ENCODE data around the gene OR2A7. TPM values are rescaled to one million over a fixed set of nuclear protein-coding genes. Genes with fewer than 3 reads are reported as not detected.
"Not testable (repeated sequence)": the region's sequence is repeated elsewhere in the genome, so short reads cannot be mapped to it uniquely, and the experiment has no call there.

OR2A7 gene
- total RNA-seq, 1 donor from 2014 or later, result not detected

DNA sequence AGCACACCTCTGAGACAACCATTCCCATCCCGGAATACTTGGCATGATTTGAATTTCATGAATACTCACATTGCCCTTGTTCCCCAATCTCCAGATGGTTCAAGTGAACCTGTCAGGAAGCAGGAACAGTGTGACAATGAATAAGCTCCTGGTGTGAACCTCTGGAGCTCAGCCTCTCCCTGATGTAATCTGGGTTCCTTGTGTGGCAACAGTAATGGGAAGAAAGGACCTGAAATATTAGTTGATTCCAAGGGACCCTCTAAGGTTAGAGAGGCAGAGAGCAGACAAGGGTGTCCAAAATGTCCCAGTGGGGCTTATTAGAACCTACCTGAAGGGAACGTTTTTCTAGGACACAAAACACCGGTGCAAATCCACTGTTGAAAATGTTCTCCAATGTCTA, 8.5 kb downstream of the OR2A7 start:
- DNase-seq (ENCODE audit: low spot score in 2 of 2) (no peak), FAIRE-seq (no peak)

DNA sequence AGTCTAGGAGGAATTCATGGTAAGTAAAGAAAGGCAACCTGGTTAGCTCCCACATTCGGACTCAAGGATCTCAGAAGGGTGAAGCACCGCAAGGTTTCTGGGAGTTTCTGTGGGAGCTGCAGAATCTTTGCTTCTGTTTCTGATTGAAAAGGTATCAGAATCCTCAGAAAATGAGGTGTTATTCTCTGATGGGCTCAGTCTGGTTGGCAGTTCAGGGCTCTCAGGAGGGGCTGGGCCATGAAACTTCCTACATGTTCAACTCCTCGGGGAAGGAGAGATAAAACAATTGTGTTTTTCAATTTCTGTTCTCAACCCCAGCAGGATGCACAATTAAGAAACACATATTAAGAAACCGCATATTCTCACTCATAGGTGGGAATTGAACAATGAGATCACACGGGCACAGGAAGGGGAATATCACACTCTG, 9.1 kb downstream of the OR2A7 start:
- FAIRE-seq, result no peak
- DNase-seq (ENCODE audit: low spot score in 2 of 2), result no peak

DNA sequence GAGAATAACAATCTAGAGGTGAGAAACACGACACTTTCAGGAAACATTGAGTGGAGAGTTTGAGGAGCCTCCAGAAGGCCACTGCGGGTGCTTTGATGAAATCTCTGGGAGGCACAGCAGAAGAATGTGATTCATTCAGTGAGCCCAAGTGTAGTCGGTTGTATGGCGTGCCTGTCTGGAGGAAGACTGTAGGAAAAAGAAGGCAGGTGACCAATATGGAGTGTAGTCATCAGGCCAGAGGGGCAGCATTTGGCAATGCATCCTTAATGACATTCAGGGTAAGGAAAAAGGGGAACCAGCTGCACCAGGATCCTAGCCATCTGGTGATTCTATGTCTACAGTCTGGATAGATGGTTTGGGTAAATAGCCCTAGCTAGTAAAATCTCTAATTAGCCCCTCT, 12.3 kb downstream of the OR2A7 start:
- not testable (repeated sequence) for FAIRE-seq

DNA sequence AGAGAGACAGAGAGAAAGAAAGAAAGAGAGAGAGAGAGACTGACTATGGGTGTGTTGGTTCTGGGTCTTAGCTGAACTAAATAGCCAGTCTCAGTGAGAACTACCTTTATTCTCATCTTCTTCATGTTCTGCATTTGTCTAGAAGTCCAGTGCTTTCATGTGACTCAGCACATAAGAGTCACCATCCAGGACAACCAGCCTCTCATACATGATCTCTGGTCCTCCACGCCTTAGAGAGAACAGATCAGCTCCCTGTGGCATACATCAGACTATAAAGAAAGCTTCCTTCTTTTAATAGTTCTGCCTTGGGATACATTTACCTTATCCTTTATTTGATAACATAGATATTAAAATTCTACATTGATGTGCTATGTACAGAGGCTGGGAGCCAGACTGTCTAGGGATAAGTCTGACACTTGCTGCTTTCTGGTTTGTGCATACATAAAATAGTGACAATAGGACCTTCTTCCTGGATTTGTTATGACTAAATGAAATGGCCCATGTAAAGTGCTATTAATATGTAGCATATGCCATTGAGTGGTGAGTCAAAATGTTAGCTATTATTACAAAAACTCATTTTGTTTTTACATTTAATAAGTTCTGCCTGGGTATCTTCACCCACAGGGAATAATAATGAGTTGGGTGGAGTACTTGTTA, 16.8 kb downstream of the OR2A7 start:
- FAIRE-seq; DNase-seq (ENCODE audit: low spot score in 2 of 2): not testable (repeated sequence)

More for the DNA sequence above, 12.3 kb downstream of the OR2A7 start:
- DNase-seq (ENCODE audit: low spot score in 2 of 2), result not testable (repeated sequence)

DNA sequence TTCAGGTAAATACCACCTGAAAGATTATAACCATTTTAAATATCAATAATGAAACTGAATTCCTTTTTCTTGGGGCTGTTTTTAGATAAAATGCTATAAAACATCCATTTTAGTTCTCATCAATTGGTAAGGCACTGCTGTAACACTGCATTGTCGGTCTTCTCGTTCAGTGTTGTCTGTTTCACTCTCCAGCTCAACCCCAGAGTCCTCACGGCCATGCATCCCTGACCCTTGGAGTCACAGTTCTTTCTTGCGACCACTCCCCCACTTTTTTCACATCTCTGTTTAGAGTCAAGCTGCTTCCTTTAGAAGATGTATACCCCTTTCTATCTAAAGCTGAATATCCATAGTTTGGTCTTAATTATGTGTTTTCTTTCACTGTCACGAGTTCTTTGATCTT, 17.6 kb downstream of the OR2A7 start:
- FAIRE-seq; DNase-seq (ENCODE audit: low spot score in 2 of 2): not testable (repeated sequence)

DNA sequence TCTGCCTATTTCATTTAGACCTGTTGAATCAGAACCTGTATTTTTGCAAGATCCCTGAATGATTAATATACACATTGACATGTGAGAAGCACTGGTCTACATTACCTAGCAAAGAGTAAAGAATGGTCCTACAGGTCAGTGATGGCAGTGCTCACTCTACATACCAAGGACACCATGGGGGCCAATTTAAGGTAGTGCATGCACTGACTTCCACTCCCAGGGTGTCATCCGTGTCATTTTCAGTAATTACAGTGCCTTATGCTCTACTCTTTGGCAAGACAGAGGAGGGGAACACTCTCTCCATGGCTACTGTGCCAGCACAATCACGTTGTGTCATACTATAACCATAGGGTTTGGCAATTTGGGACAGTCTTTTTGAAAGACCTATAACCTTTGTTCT, 19.2 kb downstream of the OR2A7 start:
- DNase-seq (ENCODE audit: low spot score in 2 of 2); FAIRE-seq: not testable (repeated sequence)

DNA sequence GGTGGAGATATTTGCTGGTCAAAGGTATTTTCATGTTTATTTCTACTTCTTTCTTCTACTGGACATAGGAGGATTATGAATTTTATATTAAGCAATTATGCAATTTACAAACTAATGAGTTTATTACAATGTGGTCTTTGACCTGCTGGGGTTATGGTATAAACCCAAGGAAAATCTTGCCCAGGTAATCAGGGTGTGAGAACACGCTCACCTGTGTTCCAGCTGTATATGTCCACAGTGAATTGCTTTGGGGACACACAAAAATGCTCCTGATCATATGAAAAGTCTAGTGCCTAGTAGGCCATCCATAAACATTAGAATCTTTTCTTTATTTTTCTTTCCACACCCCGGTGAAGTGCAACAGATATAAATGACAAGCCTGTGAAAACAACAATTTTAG, 25.2 kb downstream of the OR2A7 start, which contains the start of gene OR2A42:
TSS of gene OR2A42 (minus strand) at position 241 of the 400 bp plus-strand sequence. CDS start 6,762 bp downstream, outside the sequence.
- FAIRE-seq; DNase-seq (ENCODE audit: low spot score in 2 of 2): not testable (repeated sequence)

DNA sequence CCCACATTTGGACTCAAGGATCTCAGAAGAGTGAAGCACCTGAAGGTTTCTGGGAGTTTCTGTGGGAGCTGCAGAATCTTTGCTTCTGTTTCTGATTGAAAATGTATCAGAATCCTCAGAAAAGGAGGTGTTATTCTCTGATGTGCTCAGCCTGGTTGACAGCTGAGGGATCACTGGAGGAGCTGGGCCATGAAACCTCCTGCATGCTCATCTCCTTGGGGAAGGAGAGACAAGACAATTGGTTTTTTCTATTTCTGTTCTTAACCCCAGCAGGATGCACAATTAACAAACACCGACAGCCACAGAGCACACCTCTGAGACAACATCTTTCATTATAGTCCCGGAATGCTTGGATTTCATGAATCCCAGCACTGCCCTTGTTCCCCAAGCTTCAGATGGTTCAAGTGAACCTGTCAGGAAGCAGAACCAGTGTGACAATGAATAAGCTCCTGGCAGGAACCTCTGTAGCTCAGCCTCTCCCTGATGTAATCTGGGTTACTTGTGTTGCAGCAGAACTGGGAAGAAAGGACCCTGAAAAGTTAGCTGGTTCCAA, 26.0 kb downstream of the OR2A7 start:
- not testable (repeated sequence) for FAIRE-seq; DNase-seq (ENCODE audit: low spot score in 2 of 2)

DNA sequence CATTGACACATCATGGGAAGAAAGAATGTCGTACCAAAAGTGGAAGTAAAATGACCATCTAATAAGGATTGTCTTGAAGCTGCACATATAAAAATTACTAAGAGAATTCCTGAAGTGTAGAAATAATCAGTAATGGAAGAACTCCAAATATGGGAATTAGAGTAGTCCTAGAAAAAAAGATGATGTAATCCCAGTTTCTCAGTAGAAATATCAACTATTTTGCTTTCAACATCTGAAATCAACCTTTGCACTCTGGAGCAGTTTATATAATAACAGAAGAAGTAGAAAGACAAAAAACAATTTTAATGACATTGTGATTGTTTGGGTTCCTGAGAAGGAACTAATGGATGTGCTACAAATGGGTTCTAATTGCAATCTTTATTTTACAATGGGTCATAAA, 31.6 kb downstream of the OR2A7 start:
- FAIRE-seq; DNase-seq (ENCODE audit: low spot score in 2 of 2): not testable (repeated sequence)

DNA sequence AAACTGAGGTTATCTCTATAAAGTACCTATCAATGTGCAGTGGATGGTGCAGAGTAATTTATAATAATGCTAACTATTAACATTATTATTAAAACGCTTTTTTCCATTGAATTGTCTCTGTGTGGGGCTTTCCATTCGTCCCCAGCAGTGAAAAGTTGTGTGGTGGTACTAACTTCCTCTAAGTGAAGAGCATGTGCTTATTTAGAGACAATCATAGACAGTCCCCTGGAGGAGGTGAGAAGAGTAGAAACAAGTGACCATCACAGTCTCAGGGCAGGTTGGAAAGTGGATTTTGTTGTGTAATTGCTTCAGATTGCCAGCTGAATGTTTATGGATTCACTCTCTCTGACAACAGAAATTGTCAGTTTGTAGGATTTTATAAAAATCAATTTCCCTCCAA, 33.6 kb downstream of the OR2A7 start:
- FAIRE-seq; DNase-seq (ENCODE audit: low spot score in 2 of 2): not testable (repeated sequence)

DNA sequence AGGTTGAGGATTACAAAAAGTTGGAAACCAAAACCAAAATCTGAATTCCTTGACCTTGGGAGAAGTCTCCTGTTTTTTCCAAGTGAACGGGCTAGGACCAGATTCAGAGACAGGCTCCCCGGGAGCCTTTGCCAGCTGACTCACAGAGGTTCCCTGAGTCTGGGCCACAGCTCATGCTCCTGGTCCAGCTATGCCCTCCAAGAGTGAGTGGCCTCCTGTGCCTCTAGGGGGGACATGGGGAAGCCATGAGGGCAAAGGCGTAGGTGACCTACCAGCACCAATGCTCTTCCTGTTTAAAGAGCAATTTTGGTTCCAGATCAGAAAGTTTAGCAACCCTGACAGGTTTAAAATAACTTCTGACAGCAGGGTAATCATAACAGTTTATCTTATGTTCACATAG, 35.8 kb downstream of the OR2A7 start:
- not testable (repeated sequence) for FAIRE-seq; DNase-seq (ENCODE audit: low spot score in 2 of 2)

DNA sequence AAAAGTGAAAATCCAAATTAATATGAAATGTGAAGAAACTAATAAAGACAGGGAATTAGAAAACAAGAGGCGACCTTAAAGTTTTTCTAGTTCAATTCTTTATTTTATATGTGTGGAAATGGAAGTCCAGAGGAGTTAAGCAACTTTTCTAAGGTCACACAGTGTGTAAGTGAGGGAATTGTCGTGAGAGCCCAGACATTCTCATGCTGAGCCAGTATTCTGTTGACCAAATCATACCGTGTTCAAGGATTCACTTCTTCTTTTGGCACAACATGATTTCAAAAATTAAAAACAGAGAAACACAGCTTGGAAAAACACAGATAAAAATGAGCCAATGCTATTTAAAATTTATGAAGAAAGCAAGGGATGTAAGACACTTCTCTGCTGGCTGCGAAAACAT, 37.7 kb downstream of the OR2A7 start:
- DNase-seq (ENCODE audit: low spot score in 2 of 2); FAIRE-seq: not testable (repeated sequence)

DNA sequence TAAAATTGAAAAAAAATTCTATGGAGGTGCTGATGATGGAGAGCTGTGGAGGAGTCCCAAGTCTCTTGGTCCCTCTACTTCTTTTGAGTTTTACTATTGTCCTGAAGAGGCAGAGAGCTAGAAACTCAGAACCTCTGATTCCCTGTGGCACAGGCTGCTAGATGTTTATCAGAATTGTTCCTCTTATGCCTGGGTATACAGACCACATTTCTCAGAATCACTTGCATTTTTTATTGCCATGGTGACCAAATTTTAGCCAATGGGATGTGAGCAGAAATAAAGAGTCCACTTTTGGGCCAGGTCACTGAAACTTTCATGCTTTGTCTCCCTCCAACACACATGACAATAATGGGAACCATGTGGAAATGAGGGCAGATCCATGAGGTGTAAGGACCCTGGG, 40.9 kb downstream of the OR2A7 start:
- not testable (repeated sequence) for FAIRE-seq; DNase-seq (ENCODE audit: low spot score in 2 of 2)

DNA sequence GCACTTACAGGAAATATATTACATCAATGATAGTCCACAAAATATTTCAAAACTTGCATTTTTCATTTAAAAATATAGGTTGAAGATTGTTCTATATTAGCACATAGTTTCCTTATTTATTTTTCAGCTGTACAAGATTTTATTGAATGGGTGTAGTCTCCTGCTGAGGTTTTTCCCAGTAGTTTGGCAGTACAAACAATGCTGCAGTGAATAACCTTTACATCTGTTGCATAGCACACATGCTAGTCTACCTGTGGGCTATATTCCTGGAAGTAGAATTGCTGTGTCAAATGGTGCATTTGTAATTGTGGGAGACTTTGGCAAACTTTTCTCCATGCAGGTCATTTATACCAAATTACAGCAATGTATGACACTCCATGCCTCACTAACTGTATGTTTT, 44.1 kb downstream of the OR2A7 start:
- DNase-seq (ENCODE audit: low spot score in 2 of 2); FAIRE-seq: not testable (repeated sequence)

DNA sequence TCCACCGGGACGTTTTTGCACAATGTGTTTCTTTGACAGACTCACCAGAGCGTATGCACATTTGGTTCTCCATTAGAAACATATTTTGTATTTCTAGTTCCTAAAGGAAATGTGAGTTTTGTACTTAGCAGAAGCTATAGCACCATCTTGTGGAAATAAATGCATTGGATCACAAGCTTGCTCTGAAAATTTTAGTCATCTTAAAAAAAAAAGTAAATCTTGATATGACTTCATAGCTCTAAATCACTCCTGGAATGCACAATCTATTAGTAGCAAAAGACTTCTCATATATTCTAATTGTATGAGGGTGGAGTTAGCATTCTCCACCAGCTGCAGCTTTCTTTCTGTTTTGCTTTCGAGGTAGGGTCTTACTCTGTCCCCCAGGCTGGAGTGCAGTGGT, 45.4 kb downstream of the OR2A7 start:
- FAIRE-seq; DNase-seq (ENCODE audit: low spot score in 2 of 2): not testable (repeated sequence)

DNA sequence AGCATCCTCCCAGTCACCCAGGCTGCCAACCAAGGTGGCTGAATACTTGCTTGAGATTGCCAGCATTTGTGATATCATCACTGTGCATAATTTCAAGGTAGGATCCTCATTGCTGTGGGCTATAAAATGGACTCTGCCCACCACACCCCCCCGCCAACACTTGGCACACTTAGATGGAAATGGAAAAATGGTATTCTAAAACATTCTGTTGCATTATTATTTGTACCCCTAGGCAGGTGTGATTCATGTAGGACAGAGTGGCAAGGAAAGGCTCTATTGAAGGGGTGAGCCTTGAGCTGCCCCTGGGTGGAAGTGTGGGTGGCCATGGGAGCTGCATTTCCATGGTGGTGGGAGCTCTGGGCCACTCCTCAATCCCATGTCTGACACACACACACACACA, 46.0 kb downstream of the OR2A7 start:
- not testable (repeated sequence) for DNase-seq (ENCODE audit: low spot score in 2 of 2); FAIRE-seq

DNA sequence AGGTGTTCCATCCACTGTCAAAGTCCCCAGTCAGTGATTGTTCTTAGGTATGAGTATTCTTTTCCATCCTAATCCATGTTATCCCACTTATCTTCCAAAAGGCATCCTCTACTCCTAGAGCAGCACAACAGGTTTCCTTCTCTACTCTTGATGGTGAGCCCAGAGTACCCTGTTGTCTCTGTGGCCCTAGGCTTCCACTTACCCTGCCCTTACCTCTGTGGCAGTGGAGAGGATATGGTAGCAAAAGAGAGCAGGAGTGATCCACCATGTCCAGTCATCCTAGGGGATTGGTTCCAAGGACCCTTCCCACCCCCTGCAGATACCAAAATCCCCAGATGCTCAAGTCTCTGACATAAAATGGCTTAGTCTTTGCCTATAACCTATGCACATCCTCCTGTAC, 47.4 kb downstream of the OR2A7 start:
- not testable (repeated sequence) for DNase-seq (ENCODE audit: low spot score in 2 of 2); FAIRE-seq

Other genes with a start within 250 kb of the OR2A7 start
- not detected for gene OR2A5, start 215.8 kb downstream of the OR2A7 start, total RNA-seq
- not detected for gene OR2A25, start 195.0 kb downstream of the OR2A7 start, total RNA-seq
- gene OR2A12, start 178.5 kb downstream of the OR2A7 start, total RNA-seq, result not detected
- not detected for gene OR2A2, start 155.2 kb downstream of the OR2A7 start, total RNA-seq
- gene OR2A14, start 141.6 kb downstream of the OR2A7 start, total RNA-seq, result not detected
- 0.41 TPM for gene CTAGE4, start 81.3 kb downstream of the OR2A7 start, total RNA-seq
- gene ARHGEF35, start 69.0 kb downstream of the OR2A7 start, total RNA-seq, result 0.82 TPM
- gene OR2A42, start 25.2 kb downstream of the OR2A7 start, total RNA-seq, result under 0.01 TPM
- 0.41 TPM for gene CTAGE8, start 4.5 kb upstream of the OR2A7 start, total RNA-seq
- not detected for gene OR2A1, start 47.6 kb upstream of the OR2A7 start, total RNA-seq
- 0.82 TPM for gene ARHGEF5, start 90.6 kb upstream of the OR2A7 start, total RNA-seq
- gene NOBOX, start 138.9 kb upstream of the OR2A7 start, total RNA-seq, result not detected

Measured in frontal cortex (tissue), 4 donors.